GM19455 (cell line): ENCODE data around the gene CMBL.

Experiments used
- ATAC-seq: cut with Tn5 transposase; IDR thresholded peaks from one replicate; pipeline ENCODE4 v1.9.1; 2021; ENCODE audit not compliant: unreplicated experiment

CMBL gene

DNA sequence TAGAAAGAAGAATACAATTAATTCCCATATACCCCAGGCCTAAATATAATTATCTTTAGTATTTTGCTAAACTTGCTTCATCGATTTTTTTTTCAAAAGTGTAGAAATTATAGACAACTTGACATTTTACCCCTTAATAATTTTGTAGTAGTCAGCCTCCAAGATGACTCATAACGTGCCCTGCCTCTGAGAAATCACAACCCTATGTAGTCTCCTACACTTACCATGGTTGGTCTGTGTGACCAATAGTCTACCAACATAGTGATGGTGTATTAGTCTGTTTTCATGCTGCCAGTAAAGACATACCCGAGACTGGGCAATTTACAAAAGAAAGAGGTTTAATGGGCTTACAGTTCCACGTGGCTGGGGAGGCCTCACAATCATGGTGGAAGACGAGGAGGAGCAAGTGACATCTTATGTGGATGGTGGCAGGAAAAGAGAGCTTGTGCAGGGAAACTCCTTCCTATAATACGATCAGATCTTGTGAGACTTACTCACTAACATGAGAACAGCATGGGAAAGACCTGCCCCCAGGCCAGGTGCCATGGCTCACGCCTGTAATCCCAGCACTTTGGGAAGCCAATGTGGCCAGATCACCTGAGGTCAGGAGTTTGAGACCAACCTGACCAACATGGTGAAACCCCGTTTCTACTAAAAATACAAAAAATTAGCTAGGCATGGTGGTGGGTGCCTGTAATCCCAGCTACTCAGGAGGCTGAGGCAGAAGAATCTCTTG, 3.3 kb upstream of the CMBL start:
- ATAC-seq: peak; percentile 60

DNA sequence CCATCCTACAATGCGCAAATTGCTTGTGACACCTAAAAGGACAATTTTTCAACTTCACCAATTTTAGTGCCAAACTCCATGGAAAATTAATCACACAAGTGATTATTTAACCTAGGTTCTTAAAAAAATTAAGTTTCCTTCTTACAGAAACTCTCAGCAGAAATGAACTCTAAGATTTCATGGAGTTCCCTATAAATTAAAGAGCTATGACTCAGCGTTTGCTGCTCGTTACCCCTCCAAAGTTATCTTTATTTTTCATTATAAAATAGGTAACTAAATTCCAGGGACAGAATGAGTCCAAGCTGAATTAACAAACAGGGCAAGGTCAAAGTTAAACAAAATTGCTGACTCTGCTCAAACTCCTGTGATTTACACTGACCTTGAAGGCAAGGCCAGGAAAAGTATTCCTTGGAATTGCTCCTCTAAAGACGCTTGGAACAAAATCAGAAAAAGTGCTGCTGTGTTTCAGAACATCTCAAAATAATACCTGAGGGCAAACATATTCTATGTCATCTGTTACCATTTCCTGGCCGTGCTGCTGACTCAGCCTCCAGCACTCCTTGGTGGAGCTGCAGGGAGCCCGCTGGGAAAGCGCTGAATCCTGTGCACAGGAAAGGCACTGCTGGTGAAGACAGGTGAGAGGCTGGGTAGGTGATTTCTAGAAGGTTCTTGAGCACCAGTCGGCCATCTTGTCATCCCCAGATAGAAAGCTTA, 2.5 kb upstream of the CMBL start:
- ATAC-seq: no peak

DNA sequence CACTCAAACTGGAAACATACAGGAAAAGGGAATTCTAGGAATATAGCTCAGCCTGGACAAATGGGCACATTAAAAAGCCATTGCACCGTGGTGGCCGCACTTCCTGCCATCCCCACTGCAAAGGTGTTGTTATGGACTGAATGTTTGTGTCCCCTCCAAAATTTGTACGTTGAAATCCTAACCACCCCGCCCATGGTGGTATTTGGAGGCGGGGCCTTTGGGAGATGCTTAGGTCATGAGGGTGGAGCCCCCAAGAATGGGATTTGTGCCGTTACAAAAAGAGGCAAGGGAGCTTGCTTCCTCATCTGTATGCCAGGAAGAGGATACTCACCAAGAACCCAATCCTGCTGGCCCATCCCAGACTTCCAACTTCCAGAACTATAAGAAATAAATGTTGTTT, 1.1 kb upstream of the CMBL start:
- ATAC-seq: no peak

GRCh38 chr5:10306806-10307205, 896 bp downstream of the CMBL start:
- ATAC-seq: no peak

DNA sequence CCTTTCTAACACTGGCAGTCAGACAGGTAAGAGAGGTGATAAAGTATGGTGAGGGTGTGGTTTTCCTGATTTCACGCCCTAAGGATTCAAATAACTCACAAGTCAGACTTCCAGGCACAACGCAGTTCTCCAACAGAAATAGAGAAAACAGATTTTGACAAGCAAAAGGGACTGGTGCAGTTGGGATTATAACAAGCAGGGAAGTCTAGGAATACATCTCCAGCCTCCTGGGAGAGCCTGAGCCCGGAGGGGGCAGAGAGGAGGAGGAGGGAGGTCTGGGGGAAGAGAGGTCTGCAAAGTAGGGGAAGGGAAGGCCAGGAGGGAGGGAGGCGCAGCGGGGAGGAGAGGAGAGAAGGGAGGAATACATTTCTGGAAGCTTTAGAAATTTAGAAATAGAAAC, 1.6 kb downstream of the CMBL start:
- ATAC-seq: no peak

DNA sequence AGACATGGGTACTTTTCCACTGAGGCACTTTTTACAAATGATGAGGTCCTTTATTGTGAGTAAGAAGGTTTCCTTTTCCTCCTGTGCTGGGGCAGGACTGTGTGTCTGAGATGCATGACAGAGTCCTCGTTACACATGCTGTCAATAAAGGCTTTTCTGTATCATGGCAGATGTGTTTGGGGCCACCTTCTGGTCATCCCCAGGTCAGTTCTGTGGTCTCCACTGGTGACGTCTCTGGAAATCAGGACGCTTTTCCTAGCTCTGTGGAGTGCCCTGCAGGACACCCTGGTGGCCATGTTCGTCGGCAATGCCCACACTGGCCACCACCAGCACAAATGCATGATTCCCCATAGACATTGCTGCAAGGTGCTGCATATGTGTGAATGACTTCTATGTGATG, 2.8 kb downstream of the CMBL start:
- no peak for ATAC-seq

DNA sequence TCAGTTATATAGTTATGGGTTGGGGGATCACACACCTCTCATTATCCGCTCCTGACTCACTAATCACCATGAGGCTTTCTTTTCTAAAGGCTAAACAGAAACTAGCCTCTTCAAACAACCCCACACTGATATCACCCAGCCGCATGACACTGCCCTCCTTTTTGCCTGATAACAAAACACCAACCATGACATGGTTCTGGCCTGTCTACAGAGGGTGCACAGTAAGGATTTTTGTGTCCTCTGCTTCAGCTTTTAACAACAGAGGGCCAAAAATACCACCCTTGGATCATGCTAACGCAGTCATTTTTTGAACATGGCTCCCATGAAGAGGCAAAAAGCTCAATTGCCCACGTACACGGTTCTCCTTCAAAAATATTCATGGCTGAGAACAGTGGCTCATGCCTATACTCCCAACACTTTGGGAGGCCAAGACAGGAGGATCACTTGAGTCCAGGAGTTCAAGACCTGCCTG, 4.0 kb downstream of the CMBL start:
- no peak for ATAC-seq

- ATAC-seq: no peak
These were observed 4.5 kb downstream of the CMBL start for GRCh38 chr5:10303201-10303600.

DNA sequence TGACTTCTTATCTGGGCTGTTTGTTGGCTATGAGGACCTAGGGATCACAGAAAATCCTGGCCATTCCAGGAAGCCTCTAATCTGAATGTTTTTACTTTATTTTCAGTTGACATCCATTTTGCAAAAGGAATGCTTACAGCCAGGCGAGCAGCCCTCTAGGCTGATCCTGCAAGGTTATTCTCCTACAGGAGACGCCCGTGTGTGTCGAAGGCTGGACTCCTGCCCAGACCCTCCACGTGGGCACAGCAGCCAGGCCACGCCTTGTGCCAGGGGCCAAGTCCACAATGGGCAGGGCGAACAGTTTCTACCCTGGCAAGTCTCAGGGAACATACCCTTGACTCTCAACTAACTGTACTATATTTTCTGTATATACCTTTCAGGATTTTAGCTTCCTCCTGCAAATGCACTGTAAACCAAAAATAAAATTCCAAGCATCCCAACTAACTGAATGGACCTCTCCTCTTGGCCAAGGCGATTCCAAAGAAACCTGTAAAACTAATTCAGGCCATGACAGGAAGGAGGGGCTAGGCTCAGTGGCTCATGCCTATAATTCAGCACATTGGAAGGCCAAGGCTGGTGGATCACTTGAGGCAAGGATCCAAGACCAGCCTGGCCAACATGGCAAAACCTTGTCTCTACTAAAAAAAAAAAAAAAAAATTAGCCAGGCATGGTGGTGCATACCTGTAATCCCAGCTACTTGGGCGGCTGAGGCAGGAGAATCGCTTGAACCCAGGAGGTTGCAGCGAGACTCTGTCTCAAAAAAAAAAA, 5.7 kb downstream of the CMBL start:
- ATAC-seq: no peak

- ATAC-seq: no peak
These were observed 6.4 kb downstream of the CMBL start for GRCh38 chr5:10301266-10301665.

DNA sequence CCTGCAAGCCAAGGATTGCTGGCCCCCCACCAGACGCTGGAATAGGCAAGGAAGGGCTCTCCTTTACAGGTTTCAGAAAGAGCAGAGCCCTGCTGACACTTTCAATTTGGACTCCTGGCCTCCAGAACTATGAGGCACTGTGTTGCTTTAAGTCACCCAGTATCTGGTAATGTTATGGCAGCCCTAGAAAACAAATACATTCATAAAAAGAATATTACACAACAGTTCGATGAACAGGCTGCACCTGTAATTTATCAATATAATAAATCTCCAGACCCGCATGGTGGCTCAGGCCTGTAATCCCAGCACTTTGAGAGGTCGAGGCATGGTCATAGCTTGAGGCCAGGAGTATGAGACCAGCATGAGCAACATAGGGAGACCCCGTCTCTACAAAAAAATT, 7.5 kb downstream of the CMBL start:
- no peak for ATAC-seq

GRCh38 chr5:10297646-10298204, 10.0 kb downstream of the CMBL start:
- no peak for ATAC-seq

DNA sequence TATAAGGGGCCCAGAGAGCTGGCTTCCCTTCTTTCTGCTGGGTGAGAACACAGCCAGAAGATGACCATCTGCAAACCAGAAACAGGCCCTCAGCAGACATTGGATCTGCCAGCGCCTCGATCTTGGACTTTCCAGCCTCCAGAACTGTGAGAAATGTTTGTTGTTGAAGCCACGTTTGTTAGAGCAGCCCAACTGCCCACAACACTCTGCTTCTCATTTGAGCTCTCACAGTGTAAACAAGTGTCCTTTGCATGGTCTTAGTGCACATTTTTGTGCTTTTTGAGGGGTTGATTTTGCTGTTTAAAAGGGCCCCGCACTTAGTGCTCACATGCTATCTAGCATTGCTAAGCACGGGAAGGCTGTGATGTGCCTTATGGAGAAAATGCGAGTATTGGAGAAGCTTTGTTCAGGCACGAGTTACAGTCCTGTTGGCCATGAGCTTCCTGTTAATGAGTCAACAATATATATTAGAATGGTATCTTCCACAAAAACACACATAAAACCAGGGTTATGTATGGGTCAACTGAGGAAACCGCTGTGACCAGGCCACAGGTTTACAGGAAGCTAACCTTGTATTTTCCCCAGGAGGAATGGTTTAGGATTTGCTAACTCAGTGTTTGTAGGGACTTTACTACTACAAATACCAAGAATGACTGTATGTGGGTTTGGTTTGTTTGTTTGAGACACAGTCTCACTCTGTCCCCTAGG, 11.9 kb downstream of the CMBL start:
- no peak for ATAC-seq

DNA sequence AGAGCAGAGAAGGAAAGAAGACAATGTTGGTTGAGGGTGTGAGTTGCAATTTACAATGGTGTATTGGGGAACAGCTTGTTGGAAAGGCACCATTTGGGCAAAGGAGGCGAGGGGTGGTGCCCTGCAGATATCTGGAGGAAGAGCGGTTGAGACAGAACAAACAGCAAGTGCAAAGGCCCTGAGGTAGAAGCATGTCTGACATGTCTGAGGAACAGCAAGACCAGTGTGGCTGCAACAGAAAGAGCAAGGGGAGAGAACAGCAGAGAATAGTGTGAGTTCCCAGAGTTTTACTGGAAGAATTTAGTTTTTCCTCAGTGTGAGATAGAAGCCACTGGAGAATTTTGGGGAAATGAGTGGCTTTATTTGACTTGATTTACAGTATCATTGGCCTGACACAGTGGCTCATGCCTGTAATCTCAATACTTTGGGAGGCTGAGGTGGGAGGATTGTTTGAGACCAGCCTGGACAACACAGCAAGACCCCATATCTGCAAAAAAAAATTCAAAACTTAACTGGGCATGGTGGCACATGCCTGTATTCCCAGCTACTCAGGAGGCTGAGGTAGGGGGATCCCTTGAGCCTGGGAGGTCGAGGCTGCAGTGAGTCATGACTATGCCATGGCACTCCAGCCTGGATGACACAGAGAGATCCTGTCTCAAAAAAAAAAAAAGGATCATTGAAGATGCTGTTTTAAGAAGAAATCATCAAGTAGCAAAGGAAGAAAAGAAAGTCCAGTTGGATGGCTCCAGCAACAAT, 13.6 kb downstream of the CMBL start:
- no peak for ATAC-seq

DNA sequence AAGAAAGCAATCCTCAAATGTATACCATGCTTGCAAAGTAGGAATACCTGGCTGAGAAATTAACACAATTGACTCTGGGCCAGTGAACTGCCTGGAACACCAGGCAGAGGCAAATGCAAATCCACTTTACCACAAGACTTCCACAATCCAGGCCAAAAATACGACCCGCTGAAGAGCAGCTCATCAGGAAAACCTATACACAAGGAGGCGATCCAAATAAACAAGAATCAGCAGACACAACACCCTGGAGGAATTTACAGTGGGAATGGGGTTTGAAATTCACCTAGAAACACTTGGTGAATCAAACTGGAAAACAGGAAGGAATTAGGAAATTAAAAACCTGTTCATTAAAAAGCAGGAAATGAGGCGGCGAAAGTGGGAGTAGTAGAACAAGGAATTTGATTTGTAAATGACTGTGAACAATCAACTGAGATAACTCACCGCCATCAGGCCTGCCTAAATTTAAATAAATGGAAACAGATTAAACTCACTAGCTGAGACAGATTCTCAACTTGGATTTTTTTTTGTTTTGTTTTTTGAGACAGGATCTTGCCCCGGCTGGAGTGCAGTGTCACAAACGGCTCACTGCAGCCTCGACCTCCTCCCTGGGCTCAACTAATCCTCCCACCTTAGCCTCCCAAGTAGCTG, 15.9 kb downstream of the CMBL start:
- no peak for ATAC-seq

DNA sequence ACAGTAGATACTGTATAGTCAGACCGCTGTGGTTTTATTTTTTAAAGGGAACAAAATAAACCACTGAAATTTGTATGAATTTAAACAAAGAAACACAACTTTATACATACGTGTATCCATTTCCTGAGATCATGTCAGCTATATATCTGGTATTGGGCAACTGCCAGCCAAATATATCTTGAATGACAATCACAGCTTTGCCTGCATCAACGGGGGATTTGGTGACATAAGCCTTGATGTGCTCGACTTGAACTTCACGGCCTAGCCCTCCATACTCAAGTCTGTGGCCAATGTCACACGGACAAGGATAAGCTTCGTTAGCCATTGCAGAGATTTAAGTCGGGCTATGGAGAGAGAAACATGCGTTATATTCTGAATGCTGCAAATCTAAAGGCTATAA, 17.3 kb downstream of the CMBL start:
- ATAC-seq: no peak

DNA sequence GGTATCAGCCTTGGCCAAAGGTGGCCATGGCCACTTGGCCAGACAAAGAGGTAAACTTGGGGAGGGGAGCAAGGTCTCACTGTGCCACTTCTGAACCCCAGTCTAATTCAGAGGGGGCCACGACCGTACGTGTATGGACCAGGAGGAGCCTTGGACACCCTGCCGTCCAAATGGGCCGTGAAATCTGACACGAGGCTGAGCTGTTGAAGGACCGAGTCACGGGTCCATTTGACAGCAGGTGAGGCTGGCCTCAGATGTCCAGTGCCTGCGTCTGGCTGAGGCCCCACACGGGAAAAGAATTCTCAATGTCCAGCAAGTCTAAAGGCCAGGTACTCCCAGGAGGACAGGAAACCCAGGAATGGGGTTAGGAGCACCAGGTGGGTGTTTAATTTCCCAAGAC, 17.7 kb downstream of the CMBL start:
- no peak for ATAC-seq

GRCh38 chr5:10289353-10289752, 18.3 kb downstream of the CMBL start:
- ATAC-seq: no peak

GRCh38 chr5:10288592-10289219, 19.0 kb downstream of the CMBL start:
- no peak for ATAC-seq
